Kasumi-1 (cell line): ENCODE measurements around the gene CX3CL1.
A peak's percentile ranks its signal among the peaks of the same experiment; 100 is the strongest.
"Not testable (repeated sequence)": the region's sequence is repeated elsewhere in the genome, so short reads cannot be mapped to it uniquely, and the experiment has no call there.

ENCODE experiments used
- DNase-seq, 2 experiments: peaks; one replicate each; lab custom pipeline; 2025; lab: John Stamatoyannopoulos, UW

CX3CL1 gene

GRCh38 chr16:57382535-57383275 is 10.4 kb downstream of the CX3CL1 start:
- no peak for DNase-seq

- DNase-seq, result no peak
Measured at GRCh38 chr16:57383276-57384247, 11.3 kb downstream of the CX3CL1 start.

DNA sequence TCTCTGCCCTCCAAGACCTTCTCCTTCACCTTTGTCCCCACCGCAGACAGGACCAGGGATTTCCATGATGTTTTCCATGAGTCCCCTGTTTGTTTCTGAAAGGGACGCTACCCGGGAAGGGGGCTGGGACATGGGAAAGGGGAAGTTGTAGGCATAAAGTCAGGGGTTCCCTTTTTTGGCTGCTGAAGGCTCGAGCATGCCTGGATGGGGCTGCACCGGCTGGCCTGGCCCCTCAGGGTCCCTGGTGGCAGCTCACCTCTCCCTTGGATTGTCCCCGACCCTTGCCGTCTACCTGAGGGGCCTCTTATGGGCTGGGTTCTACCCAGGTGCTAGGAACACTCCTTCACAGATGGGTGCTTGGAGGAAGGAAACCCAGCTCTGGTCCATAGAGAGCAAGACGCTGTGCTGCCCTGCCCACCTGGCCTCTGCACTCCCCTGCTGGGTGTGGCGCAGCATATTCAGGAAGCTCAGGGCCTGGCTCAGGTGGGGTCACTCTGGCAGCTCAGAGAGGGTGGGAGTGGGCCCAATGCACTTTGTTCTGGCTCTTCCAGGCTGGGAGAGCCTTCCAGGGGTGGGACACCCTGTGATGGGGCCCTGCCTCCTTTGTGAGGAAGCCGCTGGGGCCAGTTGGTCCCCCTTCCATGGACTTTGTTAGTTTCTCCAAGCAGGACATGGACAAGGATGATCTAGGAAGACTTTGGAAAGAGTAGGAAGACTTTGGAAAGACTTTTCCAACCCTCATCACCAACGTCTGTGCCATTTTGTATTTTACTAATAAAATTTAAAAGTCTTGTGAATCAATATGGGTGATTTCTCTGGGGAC is 12.2 kb downstream of the CX3CL1 start:
- DNase-seq, result peak; percentile 60 to 70

- no peak for DNase-seq
Measured at GRCh38 chr16:57385083-57385482, 12.8 kb downstream of the CX3CL1 start.

DNA sequence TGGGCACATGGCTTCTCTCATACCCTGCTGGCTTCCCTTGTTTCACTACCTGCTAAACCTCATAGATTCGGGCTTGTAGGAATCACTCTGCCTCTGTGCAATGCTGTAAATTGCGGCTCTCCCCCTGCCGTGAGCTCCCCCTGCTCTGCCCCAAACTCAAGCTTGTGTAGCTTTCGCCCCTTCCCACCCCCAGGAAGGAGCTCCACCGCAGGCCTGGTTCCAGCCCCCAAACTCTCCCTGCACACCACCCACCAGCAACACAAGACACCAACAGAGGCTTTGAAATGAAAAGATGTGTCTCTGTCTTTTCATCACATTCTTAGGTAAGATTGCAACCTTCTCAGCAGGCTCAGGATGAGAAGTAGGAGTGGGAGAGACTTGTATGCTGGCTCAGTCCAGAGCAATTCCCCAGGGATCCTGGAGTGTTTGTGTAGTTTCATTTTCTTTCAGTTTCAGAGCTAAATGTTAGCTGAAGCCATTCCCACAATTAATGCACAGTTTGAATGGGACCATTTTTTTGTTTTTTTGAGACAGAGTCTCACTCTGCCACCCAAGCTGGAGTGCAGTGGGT is 14.2 kb downstream of the CX3CL1 start:
- DNase-seq, result no peak

- peak in 1 of 2 experiments; percentile 7 for DNase-seq
Measured at GRCh38 chr16:57387598-57388354, 15.5 kb downstream of the CX3CL1 start.

DNA sequence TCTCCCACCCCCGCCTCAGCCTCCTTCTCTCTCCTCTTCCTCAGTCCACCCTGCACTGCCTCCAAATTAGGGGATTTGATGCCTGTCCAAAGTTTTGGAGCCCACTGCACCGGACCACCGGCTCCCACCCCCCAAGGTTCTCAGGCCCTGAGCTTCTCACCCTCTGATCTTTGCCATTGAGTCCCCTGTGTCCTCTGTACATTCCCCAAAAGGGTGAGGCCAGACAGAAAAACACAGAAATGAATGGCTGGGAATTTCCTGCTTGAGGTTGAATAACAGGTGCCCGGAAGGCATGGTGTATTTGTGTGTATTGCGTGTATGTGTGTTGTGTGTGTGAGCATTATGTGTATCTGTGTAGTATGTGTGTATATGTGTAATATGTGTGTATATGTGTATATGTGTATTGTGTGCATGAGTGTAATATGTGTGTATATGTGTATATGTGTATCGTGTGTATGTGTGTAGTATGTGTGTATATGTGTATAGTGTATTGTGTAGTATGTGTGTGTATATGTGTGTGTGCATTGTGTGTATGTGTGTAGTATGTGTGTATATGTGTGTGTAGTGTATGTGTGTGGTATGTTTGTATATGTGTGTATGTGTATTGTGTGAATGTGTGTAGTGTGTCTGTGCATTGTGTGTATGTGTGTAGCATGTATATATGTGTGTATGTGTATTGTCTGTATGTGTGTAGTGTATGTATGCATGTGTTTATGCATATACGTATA is 16.2 kb downstream of the CX3CL1 start:
- no peak for DNase-seq

GRCh38 chr16:57389087-57389468 is 16.8 kb downstream of the CX3CL1 start:
- DNase-seq, result no peak

GRCh38 chr16:57390636-57391295 is 18.5 kb downstream of the CX3CL1 start:
- DNase-seq, result no peak

DNA sequence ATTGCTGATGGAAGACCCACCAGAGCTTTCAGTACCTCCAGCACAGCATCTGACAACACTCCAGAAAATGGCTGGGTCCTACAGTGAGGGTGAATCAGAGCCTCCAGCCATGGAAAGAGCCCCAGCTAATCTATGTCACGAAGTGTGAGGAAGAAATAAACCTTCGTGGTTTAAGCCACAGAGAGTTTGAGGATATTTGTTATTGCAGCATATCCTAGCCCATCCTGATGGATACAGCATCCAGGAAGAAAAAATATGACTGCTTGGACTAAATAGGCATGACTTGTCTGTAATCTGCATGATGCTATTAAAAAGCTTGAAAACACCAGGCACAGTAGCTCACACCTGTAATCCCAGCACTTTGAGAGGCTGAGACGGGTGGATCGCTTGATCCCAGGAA is 19.0 kb downstream of the CX3CL1 start:
- DNase-seq, result no peak

DNA sequence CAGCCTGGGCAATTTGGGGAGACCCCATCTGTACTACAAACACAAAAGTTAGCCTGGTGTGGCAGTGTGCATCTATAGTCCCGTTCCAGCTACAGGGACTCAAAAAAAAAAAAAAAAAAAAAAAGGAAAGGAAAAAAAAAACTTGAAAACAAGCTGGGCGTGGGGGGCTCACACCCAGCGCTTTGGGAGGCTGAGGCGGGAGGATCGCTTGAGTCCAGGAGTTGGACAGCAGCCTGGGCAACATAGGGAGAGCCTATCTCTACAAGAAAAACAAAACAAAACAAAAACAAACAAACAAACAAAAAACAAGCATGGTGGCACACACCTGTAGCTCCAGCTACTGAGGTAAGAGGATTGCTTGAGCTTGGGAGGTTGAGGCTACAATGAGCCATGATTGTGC is 19.4 kb downstream of the CX3CL1 start:
- DNase-seq, result no peak

- DNase-seq, result no peak
Measured at GRCh38 chr16:57392694-57393093, 20.4 kb downstream of the CX3CL1 start.

- DNase-seq, result no peak
Measured at GRCh38 chr16:57394444-57394843, 22.2 kb downstream of the CX3CL1 start.

GRCh38 chr16:57395026-57395425 is 22.7 kb downstream of the CX3CL1 start:
- DNase-seq, result no peak

- DNase-seq, result no peak
Measured at GRCh38 chr16:57396786-57397185, 24.5 kb downstream of the CX3CL1 start.

- not testable (repeated sequence) for DNase-seq
Measured at GRCh38 chr16:57397493-57397892, 25.2 kb downstream of the CX3CL1 start.

GRCh38 chr16:57401943-57402640 is 29.8 kb downstream of the CX3CL1 start:
- no peak for DNase-seq

DNA sequence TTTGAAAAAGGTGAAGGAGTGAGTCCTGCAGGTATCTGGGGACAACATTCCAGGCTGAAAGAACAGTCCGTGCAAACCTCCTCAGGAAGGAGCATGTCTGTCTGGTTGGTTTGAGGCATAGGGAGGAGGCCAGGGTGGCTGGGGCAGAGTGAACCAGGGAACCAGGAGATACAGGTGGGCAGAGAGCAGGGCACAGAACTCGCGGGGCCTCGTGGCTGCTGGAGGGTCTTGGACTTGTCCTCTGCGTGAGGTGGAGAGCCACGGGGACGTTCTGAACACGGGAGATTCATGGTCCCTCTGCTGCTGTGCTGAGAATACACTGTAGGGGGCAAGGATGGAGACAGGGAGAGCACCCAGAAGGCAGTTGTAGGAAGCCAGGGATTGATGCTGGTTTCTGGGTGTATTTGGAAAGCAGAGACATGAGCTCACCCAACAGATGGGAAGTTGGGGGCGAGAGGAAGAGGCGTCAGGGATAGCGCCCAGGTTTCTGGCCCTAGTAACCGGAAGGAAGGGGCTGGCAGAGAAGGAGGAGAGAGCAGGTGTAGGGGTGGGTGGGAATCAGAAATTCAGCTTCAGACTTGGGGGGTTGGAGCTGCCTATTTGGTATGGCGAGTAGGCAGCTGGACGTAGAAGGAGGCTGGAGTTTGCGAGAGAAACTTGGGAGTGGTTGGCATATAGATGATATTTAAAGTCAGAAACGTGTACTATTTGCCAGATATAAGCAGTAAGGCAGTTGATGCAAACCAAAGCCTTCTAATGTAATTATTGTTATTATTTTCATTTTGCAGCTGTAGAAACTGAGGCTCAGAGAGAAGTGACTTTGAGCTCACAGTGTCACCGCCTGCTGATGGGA is 31.9 kb downstream of the CX3CL1 start, which contains the start of gene CCL17:
Gene CCL17, plus strand, starts transcription at position 803 of the 853 bp plus-strand sequence. CDS start 9,166 bp downstream, outside the sequence.
- no peak for DNase-seq
